H7 (cell line): ENCODE measurements around the gene ABCA13. TPM values are rescaled to one million over a fixed set of nuclear protein-coding genes. Genes with fewer than 3 reads are reported as not detected.

Experiments
- DNase-seq: peaks from one replicate; pipeline ENCODE4 v3.0.0; 2012
- H3K27me3 ChIP-seq: 2 replicates; pipeline ENCODE4 v1.6.0; 2011; ENCODE audit warnings: mild to moderate bottlenecking, low read length; ENCODE audit not compliant: control insufficient read depth, insufficient read depth
- H3K36me3 ChIP-seq: replicated peaks from 2 replicates; pipeline ENCODE4 v1.5.1; 2011; ENCODE audit warnings: low read length; ENCODE audit not compliant: control insufficient read depth, insufficient read depth
- H3K4me3 ChIP-seq: 2 replicates; pipeline ENCODE4 v1.5.1; 2011; ENCODE audit warnings: low read depth, mild to moderate bottlenecking, control low read depth, low read length, moderate library complexity; ENCODE audit not compliant: insufficient read depth
- total RNA-seq: library from RNA; depleted of rRNA; stranded (reverse); fragments of >200 nt; shearing (Covaris generic); gene quantifications from 2 replicates; pipeline ENCODE4 v1.2.3, GENCODE V29; 2014

Gene ABCA13
- total RNA-seq, 1 experiment from 2014 or later: not detected

GRCh38 chr7:48161407-48162125, 9.7 kb upstream of the ABCA13 start:
- no peak overlapping the region for H3K4me3 ChIP-seq

DNA sequence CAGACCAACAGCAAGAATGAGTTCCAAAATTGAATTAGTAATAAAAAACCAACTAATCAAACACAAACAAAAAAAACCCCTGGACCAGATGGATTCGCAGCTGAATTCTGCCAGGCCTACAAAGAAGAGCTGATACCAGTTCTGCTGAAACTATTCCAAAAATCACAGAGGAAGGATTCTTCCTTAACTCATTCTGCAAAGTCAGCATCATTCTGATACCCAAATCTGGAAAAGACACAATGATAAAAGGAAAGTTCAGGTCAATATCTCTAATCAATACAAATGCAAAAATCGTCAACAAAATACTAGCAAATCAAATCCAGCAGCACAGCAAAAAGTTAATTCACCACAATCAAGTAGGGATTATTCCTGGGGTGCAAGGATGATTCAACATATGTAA, 6.1 kb upstream of the ABCA13 start:
- no peak overlapping the region for H3K4me3 ChIP-seq
- H3K27me3 ChIP-seq: no peaks in the 10 kb centered on the region
- no peak for DNase-seq
- H3K36me3 ChIP-seq: no peaks in the 10 kb centered on the region

More at GRCh38 chr7:48161407-48162125, 9.7 kb upstream of the ABCA13 start:
- Histone ChIP-seq H3K36me3 (no peaks in the 10 kb centered on the region), H3K27me3 (no peaks in the 10 kb centered on the region)
- DNase-seq: no peak

- Histone ChIP-seq H3K4me3 (no peak overlapping the region), H3K27me3 (no peaks in the 10 kb centered on the region), H3K36me3 (no peaks in the 10 kb centered on the region)
- DNase-seq: no peak
Observed at GRCh38 chr7:48168159-48168558, 3.1 kb upstream of the ABCA13 start.

- no peak for DNase-seq
- Histone ChIP-seq H3K4me3 (no peak overlapping the region), H3K27me3 (no peaks in the 10 kb centered on the region; the same call in 1 of the 2 replicates), H3K36me3 (no peaks in the 10 kb centered on the region)
Observed at GRCh38 chr7:48170506-48170905, 752 bp upstream of the ABCA13 start.

- no peak for DNase-seq
- no peaks in the 10 kb centered on the region for H3K36me3 ChIP-seq
Observed at GRCh38 chr7:48173313-48173712, 2.1 kb downstream of the ABCA13 start.

GRCh38 chr7:48173756-48174382, 2.6 kb downstream of the ABCA13 start:
- Histone ChIP-seq H3K27me3 (peaks cover 10% of the 10 kb centered on the region), H3K4me3 (no peak overlapping the region), H3K36me3 (no peaks in the 10 kb centered on the region)
- DNase-seq: no peak

More at GRCh38 chr7:48173313-48173712, 2.1 kb downstream of the ABCA13 start:
- Histone ChIP-seq H3K27me3 (peaks cover 10% of the 10 kb centered on the region), H3K4me3 (no peak overlapping the region)

GRCh38 chr7:48175019-48175418, 3.8 kb downstream of the ABCA13 start:
- no peaks in the 10 kb centered on the region for H3K36me3 ChIP-seq
- H3K4me3 ChIP-seq: no peak overlapping the region
- peaks cover 10% of the 10 kb centered on the region for H3K27me3 ChIP-seq
- no peak for DNase-seq

DNA sequence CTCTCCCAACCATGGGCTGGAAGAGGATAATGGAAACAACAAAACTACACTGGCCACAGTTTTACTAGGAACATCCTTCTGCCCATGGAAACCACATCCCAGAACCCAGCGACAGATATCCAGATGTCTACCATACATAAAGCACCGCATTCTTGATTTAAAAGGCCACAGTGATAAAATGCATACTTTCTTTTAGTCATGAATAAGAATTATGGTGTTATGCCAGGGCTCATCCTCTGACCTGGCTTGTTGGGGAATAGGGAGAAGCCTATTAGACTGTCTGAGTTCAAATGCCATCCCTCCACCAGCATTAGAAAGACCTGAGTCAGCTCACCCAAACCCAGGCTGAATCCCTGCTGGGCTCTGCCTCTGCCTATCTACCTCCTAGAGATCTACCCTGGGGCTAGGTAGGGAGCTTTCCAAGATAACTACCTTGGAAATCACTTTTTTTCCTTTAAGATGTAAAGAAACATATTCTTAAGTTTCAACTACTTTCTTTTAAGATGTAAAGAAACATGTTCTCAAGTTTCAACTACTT, 5.2 kb downstream of the ABCA13 start:
- Histone ChIP-seq H3K36me3 (no peaks in the 10 kb centered on the region), H3K27me3 (peaks cover 10% of the 10 kb centered on the region), H3K4me3 (no peak overlapping the region)
- DNase-seq: no peak

- Histone ChIP-seq H3K36me3 (no peaks in the 10 kb centered on the region), H3K4me3 (no peak overlapping the region), H3K27me3 (peaks cover 10% of the 10 kb centered on the region)
- no peak for DNase-seq
Observed at GRCh38 chr7:48177271-48177670, 6.0 kb downstream of the ABCA13 start.

GRCh38 chr7:48179496-48180030, 8.3 kb downstream of the ABCA13 start:
- Histone ChIP-seq H3K27me3 (peaks cover 10% of the 10 kb centered on the region), H3K4me3 (no peak overlapping the region), H3K36me3 (no peaks in the 10 kb centered on the region)
- no peak for DNase-seq

DNA sequence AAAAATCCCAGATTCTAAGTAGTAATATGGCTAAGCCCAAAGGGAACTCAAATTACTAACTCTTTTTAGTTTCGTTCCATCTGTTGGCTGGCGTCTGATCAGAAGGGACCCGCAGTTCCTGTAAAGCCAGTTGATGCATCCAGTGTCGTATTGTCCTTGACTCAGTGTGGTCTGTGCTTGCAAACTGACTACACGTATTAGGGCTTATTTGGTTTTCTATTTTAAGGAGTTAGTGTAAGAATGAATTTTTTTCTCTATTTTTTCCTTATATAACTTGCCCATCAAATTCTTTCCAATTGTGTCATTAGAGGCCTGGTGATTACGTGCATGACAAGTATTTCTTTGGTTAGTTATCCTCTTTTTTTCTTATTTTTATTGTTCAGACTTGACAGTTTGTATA, 9.7 kb downstream of the ABCA13 start:
- Histone ChIP-seq H3K36me3 (no peaks in the 10 kb centered on the region), H3K4me3 (no peak overlapping the region), H3K27me3 (peaks cover 10% of the 10 kb centered on the region)
- no peak for DNase-seq

DNA sequence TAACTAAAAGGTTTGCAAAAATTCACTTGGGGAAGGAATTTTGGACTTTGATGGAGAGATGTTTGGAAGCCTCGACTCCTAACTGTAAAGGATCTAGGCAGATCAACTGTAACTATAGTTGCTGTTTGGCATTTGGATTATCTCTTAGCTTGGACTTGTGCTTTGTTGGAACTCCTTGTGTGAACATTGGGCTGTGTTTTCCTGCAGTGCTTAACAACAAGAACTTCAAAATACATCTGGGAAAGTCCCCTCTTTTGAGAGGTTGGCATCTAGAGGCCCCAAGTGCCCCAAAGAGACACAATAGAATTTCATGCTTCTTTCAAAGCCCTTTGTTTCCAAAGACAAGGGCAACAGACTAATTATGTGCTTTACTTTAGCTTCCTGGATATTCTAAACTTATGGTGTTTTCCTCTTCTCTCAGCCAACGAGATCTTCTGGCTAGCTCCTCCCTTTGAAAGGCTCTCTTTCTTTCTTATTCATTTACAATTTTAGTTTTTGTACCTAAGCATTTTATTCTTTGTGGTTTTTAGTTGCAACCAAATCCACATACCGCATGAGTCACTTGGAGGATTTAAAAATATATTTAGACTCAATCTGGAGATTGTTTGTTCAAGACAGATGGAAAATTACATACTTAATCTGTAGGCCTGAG, 11.6 kb downstream of the ABCA13 start:
- DNase-seq: no peak
- H3K27me3 ChIP-seq: peaks cover 3% of the 10 kb centered on the region
- H3K4me3 ChIP-seq: no peak overlapping the region
- no peaks in the 10 kb centered on the region for H3K36me3 ChIP-seq

DNA sequence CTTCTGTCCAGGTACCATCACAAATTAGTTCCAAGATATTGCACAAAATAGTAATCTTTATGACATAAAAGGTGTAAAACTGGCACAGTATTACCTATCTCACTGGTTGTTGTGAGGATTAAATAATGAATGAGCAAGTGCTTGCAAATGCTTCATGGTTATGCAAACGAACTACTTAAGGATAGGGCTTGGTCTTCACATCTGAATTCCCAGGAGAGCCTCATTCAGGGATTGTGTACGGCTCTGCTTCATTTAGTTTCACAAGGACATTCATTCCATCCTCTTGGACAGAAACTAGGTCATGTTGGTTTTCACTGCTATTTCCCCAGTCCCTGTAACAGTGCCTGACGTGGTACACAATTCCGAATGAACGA, 12.1 kb downstream of the ABCA13 start:
- no peaks in the 10 kb centered on the region for H3K36me3 ChIP-seq
- no peak for DNase-seq
- H3K27me3 ChIP-seq: no peaks in the 10 kb centered on the region; the same call in 1 of the 2 replicates
- H3K4me3 ChIP-seq: no peak overlapping the region

DNA sequence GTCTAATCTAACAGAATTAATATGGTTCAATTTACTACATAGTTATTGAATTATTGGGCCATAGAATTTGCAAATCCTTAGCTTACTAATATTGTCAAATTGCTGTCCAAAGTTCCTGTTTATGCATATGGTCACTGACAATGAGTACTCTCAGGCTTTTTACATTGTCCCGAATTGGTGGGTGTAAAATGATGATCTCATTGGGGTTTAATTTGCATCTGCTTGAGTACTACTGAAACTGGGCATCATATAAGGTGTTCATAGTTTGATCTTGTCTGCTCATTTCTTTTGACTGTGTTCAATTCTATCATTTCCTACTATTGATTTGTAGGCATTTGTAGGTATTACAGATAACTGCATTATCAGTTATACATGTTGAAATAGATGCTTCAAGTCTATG, 12.7 kb downstream of the ABCA13 start:
- H3K36me3 ChIP-seq: no peaks in the 10 kb centered on the region
- no peak for DNase-seq
- no peaks in the 10 kb centered on the region; the same call in 1 of the 2 replicates for H3K27me3 ChIP-seq
- H3K4me3 ChIP-seq: no peak overlapping the region
